Tibial nerve (tissue), 4 donors: ENCODE measurements around the gene AOPEP. TPM values are rescaled to one million over a fixed set of nuclear protein-coding genes. Genes with fewer than 3 reads are reported as not detected.

Source experiments
- DNase-seq, 2 donors: peaks; one replicate each; pipeline ENCODE4 v3.0.0-alpha.2; 2019; ENCODE audit warnings: low spot score in 2 of 2
- H3K27ac ChIP-seq, 4 donors: fragments of 200-600 bp; sonication (generic) in 3 of 4; one replicate each; pipeline ENCODE4 v1.5.1; 2017 to 2019; ENCODE audit warnings: mild to moderate bottlenecking in 1 of 4
- H3K27me3 ChIP-seq, 2 donors: fragments of 200-600 bp; sonication (generic) in 1 of 2; one replicate each; pipeline versions ENCODE4 v1.5.1 to v1.6.0; 2017 to 2019
- H3K36me3 ChIP-seq, 3 donors: fragments of 200-600 bp; sonication (generic); one replicate each; pipeline ENCODE4 v1.5.1; 2018 to 2019
- H3K4me1 ChIP-seq, 4 donors: fragments of 200-600 bp; sonication (generic) in 3 of 4; one replicate each; pipeline ENCODE4 v1.5.1; 2017 to 2019
- H3K4me3 ChIP-seq, 4 donors: fragments of 200-600 bp; sonication (generic) in 3 of 4; one replicate each; pipeline ENCODE4 v1.5.1; 2017 to 2019; ENCODE audit warnings: mild to moderate bottlenecking in 1 of 4, moderate library complexity in 1 of 4
- H3K9me3 ChIP-seq, 4 donors: fragments of 200-600 bp; sonication (generic) in 3 of 4; one replicate each; pipeline ENCODE4 v1.5.1; 2017 to 2019
- EP300 ChIP-seq, 2 donors: sonication (generic); formaldehyde crosslinking; IDR thresholded peaks; one replicate each; pipeline ENCODE4 v1.6.1; 2017; ENCODE audit warnings: antibody characterized with exemption in 2 of 2, mild to moderate bottlenecking in 1 of 2
- POLR2A ChIP-seq, 2 donors: fragments of 450-650 bp; IDR thresholded peaks; one replicate each; pipeline ENCODE4 v1.6.1; 2017; ENCODE audit warnings: antibody characterized with exemption in 2 of 2, mild to moderate bottlenecking in 2 of 2, moderate library complexity in 2 of 2
- WGBS, 2 donors: methylation state at CpG; one replicate each; pipeline ENCODE4 v1.1.5; 2018; 5-methylcytosine and 5-hydroxymethylcytosine counted together
- total RNA-seq, 4 donors: library from RNA; depleted of rRNA; stranded (reverse); fragments of >200 nt; gene quantifications; one replicate each; pipeline ENCODE4 v1.1.0, GENCODE V29; 2016
- TF ChIP-seq, protein P1 (sequence below), 5 experiments: fragments of 200-600 bp in 3 of 5; fragments of 450-650 bp in 2 of 5; sonication (generic) in 3 of 5; IDR thresholded peaks; one replicate each; pipeline ENCODE4 v1.5.1; 2016 to 2019; ENCODE audit warnings: antibody characterized with exemption in 5 of 5, mild to moderate bottlenecking in 3 of 5, moderate library complexity in 2 of 5

Gene AOPEP
- total RNA-seq, 4 donors from 2014 or later = 236 to 323 (median 265) TPM

DNA sequence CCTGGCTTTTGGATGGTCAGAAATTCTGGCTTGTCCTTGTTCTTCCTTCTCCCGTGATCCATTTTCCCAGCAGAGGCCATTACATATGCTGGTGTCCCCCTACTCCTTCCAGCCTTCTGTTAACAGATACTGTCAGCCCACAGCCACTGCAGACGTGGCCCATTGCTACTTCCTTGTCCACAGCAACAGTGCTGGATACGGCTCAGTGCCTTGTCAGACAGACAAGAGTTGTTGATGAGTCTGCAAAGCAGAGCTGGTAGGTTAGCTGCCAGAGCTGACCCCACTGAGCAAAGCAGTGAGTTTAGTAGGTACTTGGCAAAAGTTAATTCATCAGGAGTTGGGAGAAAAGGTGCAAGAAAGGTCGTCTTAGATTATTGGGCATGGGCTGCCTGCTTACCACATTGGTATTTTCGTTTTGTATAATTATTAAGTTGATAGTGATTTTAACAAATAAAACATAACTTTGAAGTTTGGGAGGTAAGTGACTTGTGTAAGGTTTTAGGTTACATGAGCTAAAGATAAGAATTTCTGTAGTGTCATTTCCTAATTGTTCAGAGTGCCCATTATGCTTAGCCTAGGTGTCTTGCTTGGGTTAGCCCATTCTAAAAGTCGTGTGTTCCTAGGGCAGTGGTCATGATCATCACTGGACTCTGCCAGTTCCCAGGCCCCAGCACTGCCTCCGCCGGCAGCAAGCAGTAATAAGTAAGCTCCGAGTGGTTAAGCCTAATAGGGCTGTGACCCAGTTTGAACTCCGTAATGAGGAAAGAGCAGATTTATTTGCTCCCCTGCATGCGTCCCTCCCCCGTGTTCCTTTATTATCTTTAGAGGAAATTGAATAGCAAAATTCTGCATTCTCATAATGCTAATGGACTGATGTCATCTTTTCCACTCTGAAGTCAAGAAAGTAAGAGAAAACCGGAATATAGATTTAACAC, 299.0 kb downstream of the AOPEP start:
- H3K36me3 ChIP-seq = peaks cover 0 to 24% (median 0%) of the 10 kb centered on the region in 3 donors
- H3K27me3 ChIP-seq = no peaks in the 10 kb centered on the region
- H3K4me3 ChIP-seq = no peak overlapping the region
- peak in 1 of 2 donors; percentile 60 for TF ChIP-seq EP300 (IDR thresholded peaks at IDR 0.05)
- TF ChIP-seq, protein P1, sequence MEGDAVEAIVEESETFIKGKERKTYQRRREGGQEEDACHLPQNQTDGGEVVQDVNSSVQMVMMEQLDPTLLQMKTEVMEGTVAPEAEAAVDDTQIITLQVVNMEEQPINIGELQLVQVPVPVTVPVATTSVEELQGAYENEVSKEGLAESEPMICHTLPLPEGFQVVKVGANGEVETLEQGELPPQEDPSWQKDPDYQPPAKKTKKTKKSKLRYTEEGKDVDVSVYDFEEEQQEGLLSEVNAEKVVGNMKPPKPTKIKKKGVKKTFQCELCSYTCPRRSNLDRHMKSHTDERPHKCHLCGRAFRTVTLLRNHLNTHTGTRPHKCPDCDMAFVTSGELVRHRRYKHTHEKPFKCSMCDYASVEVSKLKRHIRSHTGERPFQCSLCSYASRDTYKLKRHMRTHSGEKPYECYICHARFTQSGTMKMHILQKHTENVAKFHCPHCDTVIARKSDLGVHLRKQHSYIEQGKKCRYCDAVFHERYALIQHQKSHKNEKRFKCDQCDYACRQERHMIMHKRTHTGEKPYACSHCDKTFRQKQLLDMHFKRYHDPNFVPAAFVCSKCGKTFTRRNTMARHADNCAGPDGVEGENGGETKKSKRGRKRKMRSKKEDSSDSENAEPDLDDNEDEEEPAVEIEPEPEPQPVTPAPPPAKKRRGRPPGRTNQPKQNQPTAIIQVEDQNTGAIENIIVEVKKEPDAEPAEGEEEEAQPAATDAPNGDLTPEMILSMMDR (IDR thresholded peaks at IDR 0.05) = peak; percentile 22 to 45 (median 33)
- no peak for TF ChIP-seq POLR2A (IDR thresholded peaks at IDR 0.05)
- WGBS, 2 donors = 27 to 34% methylated on average over 13 of the region's 13 CpGs
- H3K9me3 ChIP-seq = no peaks in the 10 kb centered on the region
- H3K4me1 ChIP-seq = peaks cover 0 to 100% (median 55%) of the 10 kb centered on the region in 4 donors
- H3K27ac ChIP-seq = peak overlapping the region; percentile 24 to 92 (median 63)
- peak in 1 of 2 donors; percentile 36 for DNase-seq

DNA sequence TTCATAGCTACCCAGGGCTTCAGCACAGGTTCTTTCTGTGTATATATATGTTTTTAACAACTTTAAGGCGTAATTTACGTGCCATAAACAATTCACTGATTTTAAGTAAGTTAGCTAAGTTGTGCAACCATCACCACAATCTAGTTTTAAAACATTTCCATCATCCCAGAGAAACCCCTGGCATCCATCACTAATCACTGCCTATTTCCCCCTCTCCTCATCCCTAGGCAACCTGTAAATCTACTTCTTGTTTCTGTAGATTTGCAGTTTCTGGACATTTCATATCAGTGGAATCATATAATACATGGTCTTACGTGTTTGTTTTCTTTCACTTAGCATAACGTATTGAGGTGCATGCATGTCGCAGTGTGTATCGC, 299.6 kb downstream of the AOPEP start:
- H3K4me1 ChIP-seq = peaks cover 0 to 100% (median 58%) of the 10 kb centered on the region in 4 donors
- TF ChIP-seq EP300 (IDR thresholded peaks at IDR 0.05) (no peak), POLR2A (IDR thresholded peaks at IDR 0.05) (no peak)
- TF ChIP-seq, protein P1 (IDR thresholded peaks at IDR 0.05) = no peak
- no peaks in the 10 kb centered on the region for H3K9me3 ChIP-seq
- H3K4me3 ChIP-seq = no peak overlapping the region
- peak overlapping the region; percentile 24 to 92 (median 63) for H3K27ac ChIP-seq
- WGBS, 2 donors = 74 to 89% methylated on average over 6 of the region's 6 CpGs
- DNase-seq = no peak
- peaks cover 0 to 19% (median 0%) of the 10 kb centered on the region in 3 donors for H3K36me3 ChIP-seq
- no peaks in the 10 kb centered on the region for H3K27me3 ChIP-seq

DNA sequence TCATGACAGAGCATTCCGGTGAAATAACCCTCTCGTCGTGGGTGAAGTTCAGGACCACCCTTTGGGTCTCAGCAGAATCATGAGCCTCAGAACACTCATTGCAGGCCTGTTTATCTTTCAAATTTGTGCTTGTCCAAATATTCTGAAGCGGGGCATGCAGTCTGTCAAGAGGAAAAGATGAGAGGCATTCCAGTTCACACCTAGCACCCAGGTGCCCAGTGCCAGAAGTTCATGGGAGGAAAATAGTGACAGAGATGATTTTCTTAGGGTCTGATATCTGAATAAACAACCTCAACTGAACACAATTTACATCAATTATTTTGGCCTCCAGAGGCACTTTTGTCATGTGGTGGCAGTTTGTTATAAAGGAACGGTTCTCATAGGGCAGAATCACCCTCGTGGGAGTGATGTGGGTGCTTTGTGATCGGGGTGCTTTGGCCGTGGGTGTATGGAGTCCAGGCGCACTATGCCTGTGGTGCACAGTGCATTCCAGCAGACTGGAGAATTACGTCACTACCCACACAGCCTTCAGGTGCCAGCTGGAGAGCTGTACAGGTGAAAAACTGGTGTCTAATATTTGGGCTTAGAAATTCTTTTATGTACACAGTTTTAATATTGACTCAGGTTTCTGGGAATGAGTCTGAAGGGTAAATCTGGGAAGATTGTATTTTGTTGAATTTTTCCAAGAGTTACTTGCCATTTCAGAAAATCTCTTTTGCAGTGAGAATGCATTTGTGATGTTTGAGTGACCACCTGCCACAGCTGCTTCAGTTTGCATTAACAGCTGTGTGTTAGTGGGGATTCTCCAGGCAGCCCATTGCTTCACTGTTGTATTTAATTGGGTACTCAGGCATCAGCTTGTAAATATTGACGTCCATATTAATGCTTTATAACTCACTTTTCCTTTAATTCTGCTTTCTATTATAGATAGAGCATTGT, 301.7 kb downstream of the AOPEP start:
- H3K9me3 ChIP-seq = no peaks in the 10 kb centered on the region
- no peak overlapping the region for H3K4me3 ChIP-seq
- no peaks in the 10 kb centered on the region for H3K27me3 ChIP-seq
- TF ChIP-seq, protein P1 (IDR thresholded peaks at IDR 0.05) = no peak
- TF ChIP-seq POLR2A (IDR thresholded peaks at IDR 0.05) (peak in 1 of 2 donors; percentile 16), EP300 (IDR thresholded peaks at IDR 0.05) (peak; percentile 63 to 70)
- H3K36me3 ChIP-seq = peaks cover 0 to 8% (median 0%) of the 10 kb centered on the region in 3 donors
- peak overlapping the region; percentile 23 to 85 (median 61) for H3K27ac ChIP-seq
- DNase-seq = no peak
- WGBS, 2 donors = 55 to 65% methylated on average over 11 of the region's 11 CpGs
- H3K4me1 ChIP-seq = peaks cover 0 to 100% (median 61%) of the 10 kb centered on the region in 4 donors

DNA sequence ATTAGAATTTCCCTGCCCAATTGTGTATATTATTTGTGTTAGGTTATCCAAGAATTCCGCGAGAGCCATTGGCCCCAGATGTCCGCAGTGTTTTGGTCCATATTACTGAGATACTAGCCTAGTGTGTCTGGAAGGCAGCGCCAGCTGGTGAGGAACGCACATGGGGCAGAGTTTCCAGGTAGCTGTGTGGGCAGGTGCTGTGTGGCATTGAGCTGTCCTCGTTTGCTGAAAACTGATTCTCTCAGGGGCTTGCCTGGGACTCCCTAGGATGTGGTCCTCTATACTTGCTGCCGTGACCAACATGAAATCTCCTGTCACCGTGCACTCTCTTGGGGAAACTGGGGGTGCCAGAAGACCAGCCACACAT, 302.3 kb downstream of the AOPEP start:
- TF ChIP-seq EP300 (IDR thresholded peaks at IDR 0.05) (no peak), POLR2A (IDR thresholded peaks at IDR 0.05) (no peak)
- TF ChIP-seq, protein P1 (IDR thresholded peaks at IDR 0.05) = no peak
- H3K36me3 ChIP-seq = peaks cover 0 to 8% (median 0%) of the 10 kb centered on the region in 3 donors
- H3K27me3 ChIP-seq = no peaks in the 10 kb centered on the region
- peaks cover 0 to 98% (median 56%) of the 10 kb centered on the region in 4 donors for H3K4me1 ChIP-seq
- peak overlapping the region; percentile 23 to 85 (median 61) for H3K27ac ChIP-seq
- no peak overlapping the region for H3K4me3 ChIP-seq
- H3K9me3 ChIP-seq = no peaks in the 10 kb centered on the region
- WGBS, 2 donors = 87 to 89% methylated on average over 7 to 8 of the region's 8 CpGs
- peak in 1 of 2 donors; percentile 1 for DNase-seq
